Measurements from ENCODE around the gene DCHS1. TPM values are rescaled to one million over a fixed set of nuclear protein-coding genes. Genes with fewer than 3 reads are reported as not detected.

The DCHS1 gene
- total RNA-seq, 4 donors from 2014 or later: 26.8 to 125 (median 73.6) TPM

GRCh38 chr11:6631361-6631890 lies 24.2 kb downstream of the DCHS1 start:
- DNase-seq: no peak
- intact Hi-C loops (cut with DNase I; ENCODE audit: low total_unique reads): no loop called here
- H3K4me3 ChIP-seq: no peak overlapping the region
- no peak for TF ChIP-seq CTCF (IDR thresholded peaks at IDR 0.05)
- no peak for TF ChIP-seq POLR2A (IDR thresholded peaks at IDR 0.05)
- no peaks in the 10 kb centered on the region for H3K36me3 ChIP-seq
- H3K27me3 ChIP-seq: no peaks in the 10 kb centered on the region
- H3K27ac ChIP-seq: no peak overlapping the region
- H3K9me3 ChIP-seq: no peaks in the 10 kb centered on the region
- no peaks in the 10 kb centered on the region for H3K4me1 ChIP-seq

GRCh38 chr11:6630632-6631291 lies 24.8 kb downstream of the DCHS1 start:
- no peak overlapping the region for H3K4me3 ChIP-seq
- peak in 1 of 2 donors; percentile 14 for DNase-seq
- H3K27ac ChIP-seq: no peak overlapping the region
- H3K9me3 ChIP-seq: no peaks in the 10 kb centered on the region
- TF ChIP-seq CTCF (IDR thresholded peaks at IDR 0.05): no peak
- no peak for TF ChIP-seq POLR2A (IDR thresholded peaks at IDR 0.05)
- no peaks in the 10 kb centered on the region for H3K27me3 ChIP-seq
- no peaks in the 10 kb centered on the region for H3K36me3 ChIP-seq
- intact Hi-C loops (cut with DNase I; ENCODE audit: low total_unique reads): no loop called here
- H3K4me1 ChIP-seq: no peaks in the 10 kb centered on the region

GRCh38 chr11:6629892-6630631 lies 25.5 kb downstream of the DCHS1 start:
- no peak for TF ChIP-seq CTCF (IDR thresholded peaks at IDR 0.05)
- no peak for TF ChIP-seq POLR2A (IDR thresholded peaks at IDR 0.05)
- no peak overlapping the region for H3K27ac ChIP-seq
- no peaks in the 10 kb centered on the region for H3K4me1 ChIP-seq
- H3K36me3 ChIP-seq: no peaks in the 10 kb centered on the region
- H3K4me3 ChIP-seq: no peak overlapping the region
- intact Hi-C loops (cut with DNase I; ENCODE audit: low total_unique reads): no loop called here
- H3K27me3 ChIP-seq: no peaks in the 10 kb centered on the region
- H3K9me3 ChIP-seq: no peaks in the 10 kb centered on the region
- DNase-seq: no peak

GRCh38 chr11:6629573-6629891 lies 26.1 kb downstream of the DCHS1 start:
- Histone ChIP-seq H3K4me1 (no peaks in the 10 kb centered on the region), H3K27me3 (no peaks in the 10 kb centered on the region), H3K36me3 (no peaks in the 10 kb centered on the region), H3K27ac (no peak overlapping the region), H3K9me3 (no peaks in the 10 kb centered on the region), H3K4me3 (no peak overlapping the region)
- TF ChIP-seq POLR2A (IDR thresholded peaks at IDR 0.05): no peak
- TF ChIP-seq CTCF (IDR thresholded peaks at IDR 0.05): no peak
- no peak for DNase-seq
- intact Hi-C loops (cut with DNase I; ENCODE audit: low total_unique reads): no loop called here

GRCh38 chr11:6628526-6628925 lies 27.1 kb downstream of the DCHS1 start:
- TF ChIP-seq CTCF (IDR thresholded peaks at IDR 0.05) (no peak), POLR2A (IDR thresholded peaks at IDR 0.05) (no peak)
- Histone ChIP-seq H3K4me3 (no peak overlapping the region), H3K27me3 (no peaks in the 10 kb centered on the region), H3K9me3 (no peaks in the 10 kb centered on the region), H3K36me3 (no peaks in the 10 kb centered on the region), H3K4me1 (no peaks in the 10 kb centered on the region), H3K27ac (no peak overlapping the region)
- intact Hi-C loops (cut with DNase I; ENCODE audit: low total_unique reads): no loop called here
- no peak for DNase-seq

All from uterus (tissue), 4 donors.